Measurements from ENCODE around the gene TEKT5.
"Not testable (repeated sequence)": the region's sequence is repeated elsewhere in the genome, so short reads cannot be mapped to it uniquely, and the experiment has no call there.

TEKT5 gene

DNA sequence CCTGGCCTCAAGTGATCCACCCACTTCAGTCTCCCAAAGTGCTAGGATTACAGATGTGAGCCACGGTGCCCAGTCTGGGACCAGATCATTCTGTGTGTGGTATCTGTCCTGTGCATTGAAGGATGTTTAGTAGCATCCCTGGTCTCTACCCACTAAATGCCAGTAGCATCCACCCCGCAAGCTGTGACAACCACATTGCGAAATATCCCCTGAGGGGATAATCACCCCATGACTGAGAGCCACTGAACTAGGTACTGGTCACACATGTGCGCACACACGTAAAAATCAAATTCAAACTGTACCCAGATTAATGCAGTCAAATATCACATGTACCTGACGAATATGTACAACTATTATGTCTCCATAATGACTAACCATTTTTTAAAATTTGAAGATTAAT is 35.8 kb downstream of the TEKT5 start:
- no peak for DNase-seq (ENCODE audit: low spot score)

DNA sequence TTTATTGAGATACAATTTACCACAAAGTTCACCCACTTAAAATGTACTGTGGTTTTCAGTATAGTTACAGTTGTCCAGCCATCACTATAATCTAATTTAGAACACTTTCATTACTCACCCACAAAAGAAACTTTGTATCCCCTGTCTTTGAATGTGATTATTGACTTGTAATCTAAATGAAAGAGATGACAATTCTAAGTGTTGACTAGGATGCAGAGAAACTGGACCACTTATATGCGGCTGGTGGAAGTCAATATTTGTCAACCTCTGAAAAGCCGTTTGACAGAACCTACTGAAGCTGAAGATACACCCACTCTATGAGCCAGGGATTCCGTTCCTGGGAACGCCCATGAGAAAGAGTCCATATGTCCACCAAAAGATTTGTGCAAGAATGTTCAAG is 36.8 kb downstream of the TEKT5 start:
- no peak for DNase-seq (ENCODE audit: low spot score)

DNA sequence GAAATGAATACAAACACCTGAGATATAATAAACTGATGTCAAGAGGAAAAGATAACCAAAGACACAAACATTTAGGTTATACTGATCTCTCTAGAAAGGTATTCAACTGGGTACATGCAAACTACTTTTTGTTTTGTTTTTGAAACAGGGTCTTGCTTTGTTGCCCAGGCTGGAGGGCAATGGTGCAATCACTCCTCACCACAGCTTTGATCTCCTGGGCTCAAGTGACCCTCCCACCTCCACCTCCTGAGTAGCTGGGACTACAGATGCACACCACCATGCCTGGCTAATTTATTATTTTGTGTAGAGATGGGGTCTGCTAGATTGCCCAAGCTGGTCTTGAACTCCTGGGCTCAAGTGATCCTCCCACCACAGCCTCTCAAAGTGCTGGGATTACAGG is 38.1 kb downstream of the TEKT5 start:
- no peak for DNase-seq (ENCODE audit: low spot score)

DNA sequence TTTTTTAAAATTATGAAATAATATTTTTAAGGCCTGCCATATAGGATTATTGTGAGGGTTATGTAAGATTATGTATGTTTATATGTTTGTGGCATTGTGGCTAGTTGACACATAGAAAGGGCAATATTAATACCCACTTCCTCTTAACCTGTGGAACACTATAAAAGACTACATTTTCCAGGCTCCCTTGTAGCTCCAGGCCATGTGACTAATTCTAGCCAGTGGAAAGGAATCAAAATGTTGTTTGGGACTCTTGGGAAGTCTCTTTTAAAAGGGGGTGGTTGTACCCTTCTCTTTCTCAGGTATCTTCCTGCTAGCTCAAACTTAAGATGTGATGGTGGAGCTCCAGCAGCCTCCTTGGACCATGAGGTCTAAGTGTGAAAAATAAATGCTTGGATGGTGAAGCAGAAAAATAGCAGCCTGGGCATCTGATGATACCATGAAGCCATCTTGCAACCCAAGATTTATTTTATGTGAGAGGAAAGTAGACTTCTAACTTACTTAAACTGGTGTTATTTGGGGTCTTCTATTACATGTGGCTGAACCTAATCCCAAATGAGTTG is 39.2 kb downstream of the TEKT5 start:
- no peak for DNase-seq (ENCODE audit: low spot score)

DNA sequence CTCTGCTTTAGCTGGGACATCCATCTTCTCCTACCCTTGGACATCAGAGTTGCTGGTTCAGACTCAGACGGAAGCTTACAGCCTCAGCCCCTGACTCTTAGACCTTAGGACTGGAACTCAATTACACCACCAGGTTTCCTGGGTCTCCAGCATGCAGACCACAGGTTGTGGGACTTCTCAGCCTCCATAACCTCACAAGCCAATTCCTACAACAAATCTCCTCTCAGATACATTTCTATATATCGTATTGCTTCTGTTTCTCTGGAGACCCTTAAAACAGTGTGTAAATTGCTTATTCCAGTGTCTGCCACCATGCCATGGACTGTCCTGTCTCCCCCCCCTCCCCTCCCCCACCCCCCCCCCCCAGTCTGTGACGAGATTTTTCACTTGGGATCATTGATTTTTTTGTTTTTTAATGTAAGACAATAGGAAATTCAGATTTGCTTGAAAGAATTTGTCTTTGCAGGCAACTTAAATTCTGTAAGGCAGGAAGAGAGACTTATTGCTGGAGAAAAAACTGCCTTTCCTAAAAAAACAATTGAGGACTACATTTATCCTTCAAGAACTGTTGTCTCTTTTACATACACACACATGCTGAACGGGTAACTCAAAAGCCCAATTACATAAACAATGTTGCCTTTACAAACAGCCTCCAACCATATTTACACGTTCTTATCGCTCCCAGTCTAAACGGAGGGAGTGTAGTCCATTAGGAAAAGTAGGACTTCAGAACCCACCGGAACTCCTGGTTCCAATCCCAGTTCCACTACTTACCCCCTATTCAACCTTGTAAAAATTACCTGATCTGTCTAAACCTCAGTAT is 39.9 kb downstream of the TEKT5 start:
- no peak for DNase-seq (ENCODE audit: low spot score)

DNA sequence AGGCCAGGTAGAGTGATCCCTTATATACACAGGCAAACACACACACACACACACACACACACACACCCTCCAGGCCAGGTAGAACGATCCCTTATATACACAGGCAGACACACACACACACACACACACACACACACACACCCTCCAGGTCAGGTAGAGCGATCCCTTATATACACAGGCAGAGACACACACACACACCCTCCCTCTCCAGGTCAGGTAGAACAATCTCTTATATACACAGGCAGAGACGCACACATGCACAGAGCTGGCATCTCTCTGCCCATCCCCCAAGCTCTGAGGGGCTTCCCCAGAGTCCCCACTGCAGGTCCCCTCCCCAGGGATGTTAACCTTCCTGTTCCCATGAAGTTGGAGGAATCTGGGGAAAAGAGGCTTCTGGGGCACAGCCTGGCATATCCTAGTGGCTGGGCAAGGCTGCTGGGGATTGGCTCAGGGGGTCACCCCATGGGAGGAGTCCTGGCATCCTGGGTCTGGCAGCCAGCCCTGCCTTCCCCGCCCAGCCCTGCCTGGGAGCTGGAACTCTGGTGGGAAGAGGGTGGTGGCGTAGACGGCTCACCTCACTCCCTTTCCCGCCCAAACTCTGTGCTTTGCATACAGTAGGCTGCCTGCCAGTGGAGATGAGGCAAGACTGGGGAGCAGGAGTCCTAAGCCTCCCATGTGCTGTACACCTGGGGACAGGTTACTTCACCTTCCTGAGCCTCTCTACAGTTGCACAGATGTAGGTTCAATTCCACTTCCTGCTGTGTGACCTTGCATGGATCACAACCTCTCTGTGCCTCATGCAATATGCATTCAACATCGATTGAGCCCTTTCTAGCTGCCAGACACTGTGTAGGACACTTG is 41.8 kb downstream of the TEKT5 start:
- no peak for DNase-seq (ENCODE audit: low spot score)

DNA sequence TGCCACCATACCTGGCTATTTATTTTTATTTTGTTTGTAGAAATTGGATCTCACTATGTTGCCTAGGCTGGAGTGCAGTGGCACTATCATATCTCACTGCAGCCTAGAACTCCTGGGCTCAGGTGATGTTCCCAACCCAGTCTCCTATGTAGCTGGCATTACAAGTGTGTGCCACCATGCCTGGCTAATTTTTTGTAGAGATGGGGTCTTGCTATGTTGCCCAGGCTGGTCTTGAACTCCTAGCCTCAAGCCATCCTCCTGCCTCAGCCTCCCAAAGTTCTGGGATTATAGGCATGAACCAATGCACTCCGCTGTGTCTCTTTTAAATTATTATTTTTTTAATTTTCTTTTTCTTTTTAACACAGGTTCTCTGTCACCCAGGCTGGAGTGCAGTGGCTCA is 45.6 kb downstream of the TEKT5 start:
- DNase-seq (ENCODE audit: low spot score): not testable (repeated sequence)

DNA sequence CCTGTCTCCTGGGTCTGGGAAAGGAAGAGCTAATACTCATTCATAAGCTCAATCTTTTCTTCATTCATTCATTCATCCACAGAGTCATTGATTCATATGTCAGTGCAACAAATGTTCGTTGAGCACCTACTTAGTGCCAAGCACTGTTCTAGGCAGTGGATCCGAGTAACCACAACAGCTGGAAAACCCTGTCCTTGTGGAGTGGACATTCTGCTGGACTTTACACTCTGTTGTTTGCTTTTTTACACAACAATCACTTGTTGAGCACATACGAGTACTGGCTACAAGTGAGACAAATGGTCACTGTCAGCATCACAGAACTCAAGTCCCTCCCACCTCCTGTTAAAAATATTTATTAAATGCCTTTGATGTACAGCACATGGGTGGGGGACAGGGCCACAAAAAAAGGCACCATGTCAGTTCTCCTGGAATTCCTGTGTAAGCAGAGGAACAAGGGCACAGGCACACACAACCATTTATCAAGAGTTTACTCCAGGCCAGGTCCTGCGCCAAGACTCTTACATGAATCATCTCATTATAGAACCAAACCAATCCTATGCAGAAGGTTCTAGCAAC is 46.9 kb downstream of the TEKT5 start:
- DNase-seq (ENCODE audit: low spot score): no peak

DNA sequence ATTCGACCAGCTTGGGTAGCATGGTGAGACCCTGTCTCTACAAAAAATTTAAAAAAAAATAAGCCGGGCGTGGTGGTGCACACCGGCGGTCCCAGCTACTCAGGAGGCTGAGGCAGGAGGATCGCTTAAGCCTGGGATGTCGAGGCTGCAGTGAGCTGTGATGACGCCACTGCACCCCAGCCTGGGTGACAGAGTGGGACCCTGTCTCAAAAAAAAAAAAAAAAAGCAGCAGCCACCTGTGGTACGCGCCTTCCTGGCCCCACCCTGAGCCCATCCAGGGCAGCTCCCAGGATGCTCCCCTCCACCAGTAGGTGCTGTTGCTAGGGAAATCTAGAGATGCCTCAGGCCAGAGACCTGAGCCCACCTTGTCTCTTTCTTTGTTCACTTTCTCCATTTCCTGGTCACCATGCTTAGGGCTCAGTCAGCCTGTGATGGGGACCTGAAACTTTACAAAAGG is 47.4 kb downstream of the TEKT5 start:
- DNase-seq (ENCODE audit: low spot score): no peak

DNA sequence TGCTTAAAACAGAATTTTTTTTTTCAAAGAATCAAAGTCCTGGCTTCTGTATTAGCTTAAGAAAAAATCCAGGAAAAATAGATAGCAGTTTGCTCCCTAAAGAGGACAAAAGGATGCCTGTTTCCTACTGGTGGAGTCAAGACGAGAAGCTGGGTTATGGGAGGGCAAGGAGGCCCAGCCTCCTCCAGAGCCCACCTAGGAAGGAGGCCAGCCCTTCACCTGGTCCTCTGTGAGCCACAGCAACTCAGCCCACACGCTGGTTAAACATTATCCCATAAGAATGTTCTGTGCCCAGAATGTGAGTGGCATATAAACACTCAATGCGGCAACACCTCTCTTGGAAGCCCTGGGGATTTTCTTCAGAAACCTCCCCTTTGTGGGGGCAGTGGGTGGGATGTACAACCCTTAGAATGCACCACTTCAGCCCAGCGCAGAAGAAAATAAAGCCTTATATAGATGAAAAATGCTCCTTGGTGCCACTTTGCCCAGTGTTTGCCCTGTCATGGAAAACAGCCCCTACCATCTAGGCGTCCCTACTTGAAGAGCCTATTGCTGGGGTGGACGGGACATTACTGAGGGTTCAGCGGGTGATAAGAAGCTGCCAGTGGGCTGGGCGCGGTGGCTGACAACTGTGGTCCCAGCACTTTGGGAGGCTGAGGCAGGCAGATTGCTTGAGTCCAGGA is 48.0 kb downstream of the TEKT5 start:
- DNase-seq (ENCODE audit: low spot score): no peak

DNA sequence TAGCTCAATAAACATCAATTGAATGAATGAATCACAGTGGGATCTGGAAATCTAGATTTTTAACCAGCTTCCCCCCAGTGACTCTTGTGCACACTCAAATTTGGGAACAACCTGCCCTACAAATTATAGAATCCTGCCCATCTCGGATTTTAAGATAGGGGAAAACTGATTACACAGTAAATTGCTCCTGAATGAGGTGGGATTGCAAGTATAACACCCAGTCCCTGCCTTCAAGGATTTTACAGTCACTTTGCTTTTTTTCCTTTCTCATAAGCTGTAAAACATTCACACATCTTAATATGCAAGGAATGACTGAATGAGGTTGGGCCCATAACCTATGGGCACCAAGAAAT is 48.5 kb downstream of the TEKT5 start:
- no peak for DNase-seq (ENCODE audit: low spot score)

DNA sequence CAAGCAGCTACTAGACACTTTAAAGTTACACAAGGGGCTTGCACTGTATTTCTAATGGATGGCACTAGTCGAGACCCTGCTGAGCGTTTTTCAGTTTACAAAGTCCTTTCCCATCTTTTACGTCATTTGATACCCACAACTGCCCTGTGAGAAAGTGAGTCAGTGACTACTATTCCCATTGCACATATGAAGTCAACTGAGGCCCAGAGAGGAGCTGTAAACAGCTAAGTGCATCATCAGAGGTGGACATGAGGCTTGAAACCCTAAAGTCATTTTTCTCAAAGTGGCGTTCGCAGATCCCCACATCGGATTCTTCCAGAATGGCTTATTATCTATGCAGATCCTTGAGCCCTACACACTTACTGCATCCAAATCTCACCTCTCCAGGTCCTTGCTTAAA is 50.6 kb downstream of the TEKT5 start:
- DNase-seq (ENCODE audit: low spot score): no peak

DNA sequence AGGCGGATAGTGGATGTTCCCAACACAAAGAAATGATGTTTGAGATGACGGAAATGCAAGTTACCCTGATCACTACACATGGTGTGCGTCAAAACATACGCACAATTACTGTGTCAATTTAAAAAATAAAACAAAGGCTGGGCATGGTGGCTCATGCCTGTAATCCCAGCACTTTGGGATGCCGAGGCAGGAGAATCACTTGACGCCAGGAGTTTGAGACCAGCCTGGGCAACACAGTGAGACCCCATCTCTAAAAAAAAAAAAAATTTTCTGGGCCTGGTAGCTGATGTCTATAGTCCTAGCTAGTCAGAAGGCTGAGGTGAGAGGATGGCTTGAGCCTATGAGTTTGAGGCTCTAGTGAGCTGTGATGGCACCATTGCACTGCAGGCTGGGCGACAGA is 51.8 kb downstream of the TEKT5 start:
- no peak for DNase-seq (ENCODE audit: low spot score)

DNA sequence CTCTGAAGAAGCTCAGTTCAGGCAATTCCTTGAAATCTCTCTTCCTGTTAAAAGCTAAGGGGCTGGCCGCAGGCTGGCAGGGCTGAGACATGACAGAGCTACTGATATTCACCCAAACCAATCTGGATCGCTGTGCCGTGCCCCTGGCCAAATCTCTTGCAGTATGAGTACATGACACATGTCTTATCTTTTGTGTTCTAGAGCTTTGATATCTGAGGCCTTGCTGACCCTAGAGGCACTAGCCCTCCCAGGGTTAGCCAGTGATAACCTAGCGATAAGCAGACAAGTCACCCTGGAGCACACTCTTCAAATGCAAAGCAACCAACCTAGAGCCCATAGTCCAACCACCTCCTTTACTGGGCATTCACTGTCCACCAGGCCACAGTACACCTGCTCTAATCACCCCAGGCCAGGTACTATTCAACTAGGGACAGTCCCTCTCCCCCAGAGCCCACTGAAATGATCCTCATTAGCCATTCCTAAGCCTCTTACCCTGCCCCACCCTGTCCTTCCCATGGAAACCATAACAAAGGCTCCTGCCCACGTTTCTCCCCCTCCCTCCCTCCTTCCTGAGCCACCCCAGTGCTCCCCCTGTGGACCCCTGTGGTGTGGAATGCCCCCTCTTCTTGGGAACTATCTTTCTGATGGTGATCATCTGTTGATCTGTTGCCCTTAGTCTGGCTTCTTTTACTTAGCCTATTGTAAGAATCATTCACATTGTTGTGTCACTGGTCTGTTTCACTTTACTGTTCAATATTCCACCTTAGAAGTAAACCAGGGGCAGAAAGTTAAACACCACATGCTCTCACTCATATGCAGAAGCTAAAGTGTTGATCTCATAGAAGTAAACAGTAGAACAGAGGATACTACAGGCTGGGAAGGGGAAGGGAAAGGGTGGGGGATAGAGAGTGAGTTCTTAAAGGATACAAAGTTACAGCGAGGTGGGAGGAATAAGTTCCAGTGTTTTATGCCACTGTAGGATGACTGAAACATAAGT is 52.5 kb downstream of the TEKT5 start:
- no peak for DNase-seq (ENCODE audit: low spot score)

DNA sequence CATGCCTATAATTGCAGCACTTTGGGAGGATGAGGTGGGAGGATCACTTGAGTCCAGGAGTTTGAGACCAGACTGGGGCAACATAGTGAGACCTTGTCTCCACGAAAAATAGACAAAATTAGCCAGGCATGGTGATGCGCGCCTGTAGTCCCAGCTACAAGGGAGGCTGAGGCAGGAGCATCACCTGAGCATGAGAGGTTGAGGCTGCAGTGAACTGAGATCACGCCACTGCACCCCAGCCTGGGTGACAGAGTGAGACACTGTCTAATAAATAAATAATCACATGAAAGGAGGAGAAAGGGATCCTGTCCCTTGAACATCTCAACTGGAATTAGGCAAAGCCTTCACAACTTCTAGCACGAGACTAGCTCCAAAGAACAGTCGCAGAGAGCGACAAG is 53.2 kb downstream of the TEKT5 start:
- DNase-seq (ENCODE audit: low spot score): no peak

DNA sequence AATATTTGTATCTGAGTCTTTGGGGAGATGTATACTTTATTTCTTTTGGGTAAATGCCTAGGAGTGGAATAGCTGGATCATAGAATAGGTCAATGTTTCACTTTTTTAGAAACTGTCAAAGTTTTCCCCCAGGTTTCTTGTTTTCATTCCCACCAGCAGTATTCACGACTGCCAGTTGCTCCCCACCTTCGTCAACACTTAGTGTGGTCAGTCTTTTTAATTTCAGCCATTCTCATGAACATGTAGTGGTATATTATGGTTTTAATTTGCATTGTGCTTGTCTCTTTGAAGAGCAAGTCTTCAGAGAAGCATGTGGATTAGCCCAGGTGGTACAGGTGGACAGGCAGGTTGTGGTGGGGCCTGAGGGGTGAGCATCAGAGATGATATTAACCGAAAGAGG is 53.8 kb downstream of the TEKT5 start:
- DNase-seq (ENCODE audit: low spot score): no peak

DNA sequence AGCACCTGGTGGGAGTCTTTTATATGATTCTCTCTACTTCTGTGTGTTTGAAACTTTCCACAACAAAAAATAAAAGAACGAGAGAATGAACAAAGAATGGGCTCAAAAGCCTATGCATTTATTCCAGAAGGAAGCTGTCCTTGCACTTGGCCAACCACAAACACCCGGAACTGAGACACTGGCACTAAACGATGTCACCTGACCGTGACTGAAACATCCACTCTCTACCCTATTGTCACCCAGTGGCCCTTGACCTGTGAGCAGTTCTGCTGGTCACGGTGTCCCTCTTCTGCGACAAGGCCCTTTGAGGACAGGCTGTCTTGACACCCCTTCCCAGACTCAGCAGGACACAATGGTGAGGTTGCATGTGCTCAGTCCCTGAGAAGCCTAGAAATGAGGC is 56.6 kb downstream of the TEKT5 start:
- no peak for DNase-seq (ENCODE audit: low spot score)

DNA sequence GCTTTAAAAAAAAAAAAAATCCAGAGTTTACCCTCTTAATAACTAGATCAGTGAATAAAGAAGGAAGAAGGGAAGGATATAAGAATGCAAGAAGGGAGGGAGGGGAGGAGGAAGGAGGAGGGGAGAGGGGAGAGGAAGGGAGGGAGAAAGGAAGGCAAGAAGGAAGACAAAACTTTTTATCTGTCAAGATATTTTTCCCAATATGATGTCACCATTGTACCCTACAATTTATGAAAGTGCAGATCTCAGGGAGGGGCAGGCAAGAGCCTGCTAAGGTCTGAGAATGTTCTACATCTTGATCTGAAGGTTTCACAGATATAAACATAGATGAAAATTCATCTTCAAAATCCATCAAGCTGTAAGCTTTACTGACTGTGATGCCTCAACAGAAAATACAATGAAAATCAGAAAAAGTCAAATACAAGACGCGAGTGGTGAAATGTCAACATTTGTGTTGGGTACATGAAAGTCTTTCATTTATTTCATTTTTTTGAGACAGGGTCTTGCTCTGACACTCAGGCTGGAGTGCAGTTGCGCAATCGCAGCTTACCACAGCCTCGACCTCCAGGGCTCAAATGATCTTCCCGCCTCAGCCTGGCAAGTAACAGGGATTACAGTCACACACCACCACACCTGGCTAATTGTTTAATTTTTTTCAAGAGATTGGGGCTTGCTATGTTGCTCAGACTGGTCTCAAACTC is 57.2 kb downstream of the TEKT5 start:
- no peak for DNase-seq (ENCODE audit: low spot score)

DNA sequence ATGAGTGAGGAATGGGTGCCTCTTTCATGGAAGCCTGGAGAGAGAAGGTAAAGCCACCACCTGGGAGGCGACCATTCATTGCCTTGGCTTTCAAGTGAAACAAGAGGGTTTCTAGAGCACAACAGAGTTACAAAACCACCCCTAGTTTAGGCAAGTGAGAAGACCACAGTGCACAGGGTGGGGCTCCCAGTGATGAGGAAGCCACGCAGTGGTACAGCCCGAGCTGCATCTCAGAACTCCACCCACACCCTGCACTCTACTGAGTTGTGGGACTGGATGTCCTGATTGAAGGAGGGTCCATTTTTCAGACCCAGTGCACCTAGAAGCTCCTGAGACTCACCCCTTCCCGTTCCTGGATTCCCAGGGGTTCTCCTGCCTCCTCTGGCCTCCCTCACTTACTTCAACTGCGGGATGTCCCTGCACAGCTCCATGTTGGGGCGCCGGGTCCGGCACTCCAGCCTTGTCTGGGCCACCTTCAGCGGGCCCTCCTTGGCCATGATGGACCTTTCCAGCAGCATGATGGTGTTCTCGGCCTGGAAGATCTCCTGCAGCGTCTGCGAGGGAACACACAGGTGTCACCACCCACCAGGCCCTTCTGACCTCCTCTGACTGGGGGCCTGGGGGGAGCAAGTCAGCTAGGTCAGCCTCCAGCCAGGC is 59.2 kb downstream of the TEKT5 start:
- no peak for DNase-seq (ENCODE audit: low spot score)

DNA sequence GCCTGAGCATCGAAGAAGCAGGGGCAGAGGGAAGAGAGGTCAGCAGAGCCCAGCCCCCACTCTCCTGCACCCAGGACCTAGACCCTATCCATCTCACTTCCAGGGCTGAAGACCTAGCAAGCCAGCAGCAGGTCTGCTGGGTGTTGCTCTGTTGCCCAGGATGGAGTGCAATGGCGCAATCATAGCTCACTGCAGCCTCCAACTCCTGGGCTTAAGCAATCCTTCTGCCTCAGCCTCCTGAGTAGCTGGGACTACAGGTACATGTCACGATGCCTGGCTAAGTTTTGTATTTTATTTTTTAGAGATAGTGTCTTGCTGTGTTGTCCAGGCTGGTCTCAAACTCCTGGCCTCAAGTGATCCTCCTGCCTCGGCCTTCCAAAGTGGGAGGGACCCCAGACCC is 61.3 kb downstream of the TEKT5 start:
- not testable (repeated sequence) for DNase-seq (ENCODE audit: low spot score)

All from hematopoietic multipotent progenitor cell treated with erythropoietin and hydrocortisone succinate and interleukin-3 and kit ligand, for 17 days (in vitro differentiated cells).